WTC11 (cell line): ENCODE data around the gene ITPR1. TPM values are rescaled to one million over a fixed set of nuclear protein-coding genes. Genes with fewer than 3 reads are reported as not detected.

Experiments
- ATAC-seq: fragments of 200-7000 bp; cut with Tn5 transposase; 2 replicates; pipeline ENCODE4 v1.10.0; 2021; ENCODE audit warnings: mild to moderate bottlenecking, moderate library complexity
- CTCF ChIA-PET: fragments of 300-600 bp; sonication (Branson Sonifier 250); formaldehyde crosslinking; loops from one replicate; lab custom pipeline; 2021; ENCODE audit warnings: antibody characterized with exemption; lab: Charles Lee
- POLR2A ChIA-PET: fragments of 350-600 bp; sonication (Branson Sonifier 250); formaldehyde crosslinking; loops from one replicate; lab custom pipeline; 2021; ENCODE audit warnings: antibody characterized with exemption; lab: Charles Lee
- DNase-seq: peaks from one replicate; pipeline ENCODE4 v3.0.0; 2021; ENCODE audit warnings: low spot score
- H3K27ac Mint-ChIP-seq: 2 replicates; pipeline ENCODE4 v1.8.0; 2021; ENCODE audit warnings: mixed read lengths
- H3K27me3 Mint-ChIP-seq: 2 replicates; pipeline ENCODE4 v1.8.0; 2021; ENCODE audit warnings: low read depth, mild to moderate bottlenecking, moderate library complexity, mixed read lengths
- H3K36me3 Mint-ChIP-seq: 2 replicates; pipeline ENCODE4 v1.8.0; 2021; ENCODE audit warnings: mixed read lengths
- H3K4me1 Mint-ChIP-seq: 2 replicates; pipeline ENCODE4 v1.8.0; 2022; ENCODE audit warnings: mixed read lengths
- H3K4me3 Mint-ChIP-seq: 2 replicates; pipeline ENCODE4 v1.8.0; 2021; ENCODE audit warnings: mild to moderate bottlenecking, moderate library complexity, mixed read lengths
- H3K9me3 Mint-ChIP-seq: 2 replicates; pipeline ENCODE4 v1.8.0; 2021; ENCODE audit warnings: mixed read lengths
- CREM ChIP-seq: sonication (generic); formaldehyde crosslinking; IDR thresholded peaks from 2 replicates; pipeline ENCODE4 v1.8.1; 2022; ENCODE audit warnings: mild to moderate bottlenecking, missing genetic modification reagents, moderate library complexity
- GRHL2 ChIP-seq: fragments of 250-450 bp; sonication (Bioruptor Pico); IDR thresholded peaks from 2 replicates; pipeline ENCODE4 v1.8.0; 2022; ENCODE audit warnings: mild to moderate bottlenecking, moderate library complexity; ENCODE audit not compliant: insufficient replicate concordance, severe bottlenecking
- JAZF1 ChIP-seq: fragments of 250-450 bp; sonication (Bioruptor Pico); IDR thresholded peaks from 2 replicates; pipeline ENCODE4 v1.9.0; 2021; ENCODE audit warnings: moderate library complexity, mild to moderate bottlenecking, inconsistent platforms
- NFYB ChIP-seq: sonication (generic); formaldehyde crosslinking; conservative IDR thresholded peaks from 2 replicates; pipeline ENCODE4 v1.8.0; 2022; ENCODE audit warnings: low read depth, missing genetic modification reagents
- PRRX2 ChIP-seq: fragments of 250-450 bp; sonication (Bioruptor Pico); IDR thresholded peaks from 2 replicates; pipeline ENCODE4 v1.8.0; 2021; ENCODE audit warnings: mild to moderate bottlenecking
- SP1 ChIP-seq: sonication (generic); formaldehyde crosslinking; conservative IDR thresholded peaks from 2 replicates; pipeline ENCODE4 v1.8.1; 2022; ENCODE audit warnings: missing genetic modification reagents
- ZBTB21 ChIP-seq: sonication (generic); formaldehyde crosslinking; IDR thresholded peaks from 2 replicates; pipeline ENCODE4 v1.8.1; 2023; ENCODE audit warnings: mild to moderate bottlenecking, missing genetic modification reagents, borderline replicate concordance
- ZNF317 ChIP-seq: sonication (generic); formaldehyde crosslinking; IDR thresholded peaks from 2 replicates; pipeline ENCODE4 v1.8.1; 2023; ENCODE audit warnings: low read depth, mild to moderate bottlenecking, moderate library complexity, missing genetic modification reagents, borderline replicate concordance
- ZNF396 ChIP-seq: fragments of 250-450 bp; sonication (Bioruptor Pico); IDR thresholded peaks from 2 replicates; pipeline ENCODE4 v1.8.0; 2021; ENCODE audit warnings: mild to moderate bottlenecking, moderate library complexity, borderline replicate concordance
- ZNF423 ChIP-seq: fragments of 250-450 bp; sonication (Bioruptor Pico); IDR thresholded peaks from 2 replicates; pipeline ENCODE4 v2.1.2; 2022; ENCODE audit warnings: mild to moderate bottlenecking, moderate library complexity
- total RNA-seq: library from RNA; stranded (reverse); gene quantifications from 3 replicates; pipeline ENCODE4 v1.2.3, GENCODE V29; 2021
- TF ChIP-seq, protein P1 (sequence below): fragments of 200-600 bp; IDR thresholded peaks from 2 replicates; pipeline ENCODE4 v1.8.0; 2022; ENCODE audit warnings: antibody characterized with exemption
- TF ChIP-seq, protein P2 (sequence below): sonication (generic); formaldehyde crosslinking; IDR thresholded peaks from 2 replicates; pipeline ENCODE4 v1.8.1; 2022; ENCODE audit warnings: mild to moderate bottlenecking, missing genetic modification reagents, moderate library complexity, borderline replicate concordance
- TF ChIP-seq, protein P3 (sequence below): sonication (generic); formaldehyde crosslinking; IDR thresholded peaks from 2 replicates; pipeline ENCODE4 v1.8.0; 2023; ENCODE audit warnings: mild to moderate bottlenecking, missing genetic modification reagents
- TF ChIP-seq, protein P4 (sequence below): sonication (generic); formaldehyde crosslinking; IDR thresholded peaks from 2 replicates; pipeline ENCODE4 v1.8.1; 2023; ENCODE audit warnings: mild to moderate bottlenecking, missing genetic modification reagents, borderline replicate concordance
- TF ChIP-seq, protein P5 (sequence below): sonication (generic); formaldehyde crosslinking; IDR thresholded peaks from 2 replicates; pipeline ENCODE4 v1.8.0; 2023; ENCODE audit warnings: missing genetic modification reagents
- TF ChIP-seq, protein P6 (sequence below): fragments of 250-450 bp; sonication (Bioruptor Pico); IDR thresholded peaks from 2 replicates; pipeline ENCODE4 v1.8.0; 2021; ENCODE audit warnings: mild to moderate bottlenecking
- TF ChIP-seq, protein P7 (sequence below): sonication (generic); formaldehyde crosslinking; IDR thresholded peaks from 2 replicates; pipeline ENCODE4 v1.8.1; 2022; ENCODE audit warnings: mild to moderate bottlenecking, moderate library complexity, missing genetic modification reagents

Gene ITPR1
- total RNA-seq, 1 experiment from 2014 or later: 11.8 TPM

DNA sequence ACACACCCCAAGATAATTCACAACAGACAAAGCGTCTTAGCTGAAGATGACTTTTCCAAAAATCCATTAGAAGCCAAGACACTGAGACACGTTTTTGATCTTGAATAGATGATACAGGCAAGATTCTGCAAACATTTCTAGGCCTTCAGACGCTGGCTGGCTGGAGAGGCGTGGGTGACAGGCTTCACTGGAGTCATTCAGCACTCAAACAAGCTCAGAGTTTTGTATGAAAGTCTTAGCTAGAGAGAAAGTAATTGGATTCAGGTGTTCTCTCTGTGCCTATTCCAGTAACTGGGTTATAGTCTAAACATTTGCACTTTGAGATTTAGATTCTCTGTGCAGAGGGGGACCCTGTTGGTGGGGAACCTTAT lies 338.4 kb downstream of the ITPR1 start:
- DNase-seq (no peak), ATAC-seq (no peak)
- TF ChIP-seq, protein P1, sequence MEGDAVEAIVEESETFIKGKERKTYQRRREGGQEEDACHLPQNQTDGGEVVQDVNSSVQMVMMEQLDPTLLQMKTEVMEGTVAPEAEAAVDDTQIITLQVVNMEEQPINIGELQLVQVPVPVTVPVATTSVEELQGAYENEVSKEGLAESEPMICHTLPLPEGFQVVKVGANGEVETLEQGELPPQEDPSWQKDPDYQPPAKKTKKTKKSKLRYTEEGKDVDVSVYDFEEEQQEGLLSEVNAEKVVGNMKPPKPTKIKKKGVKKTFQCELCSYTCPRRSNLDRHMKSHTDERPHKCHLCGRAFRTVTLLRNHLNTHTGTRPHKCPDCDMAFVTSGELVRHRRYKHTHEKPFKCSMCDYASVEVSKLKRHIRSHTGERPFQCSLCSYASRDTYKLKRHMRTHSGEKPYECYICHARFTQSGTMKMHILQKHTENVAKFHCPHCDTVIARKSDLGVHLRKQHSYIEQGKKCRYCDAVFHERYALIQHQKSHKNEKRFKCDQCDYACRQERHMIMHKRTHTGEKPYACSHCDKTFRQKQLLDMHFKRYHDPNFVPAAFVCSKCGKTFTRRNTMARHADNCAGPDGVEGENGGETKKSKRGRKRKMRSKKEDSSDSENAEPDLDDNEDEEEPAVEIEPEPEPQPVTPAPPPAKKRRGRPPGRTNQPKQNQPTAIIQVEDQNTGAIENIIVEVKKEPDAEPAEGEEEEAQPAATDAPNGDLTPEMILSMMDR: no peak
- TF ChIP-seq, protein P2, sequence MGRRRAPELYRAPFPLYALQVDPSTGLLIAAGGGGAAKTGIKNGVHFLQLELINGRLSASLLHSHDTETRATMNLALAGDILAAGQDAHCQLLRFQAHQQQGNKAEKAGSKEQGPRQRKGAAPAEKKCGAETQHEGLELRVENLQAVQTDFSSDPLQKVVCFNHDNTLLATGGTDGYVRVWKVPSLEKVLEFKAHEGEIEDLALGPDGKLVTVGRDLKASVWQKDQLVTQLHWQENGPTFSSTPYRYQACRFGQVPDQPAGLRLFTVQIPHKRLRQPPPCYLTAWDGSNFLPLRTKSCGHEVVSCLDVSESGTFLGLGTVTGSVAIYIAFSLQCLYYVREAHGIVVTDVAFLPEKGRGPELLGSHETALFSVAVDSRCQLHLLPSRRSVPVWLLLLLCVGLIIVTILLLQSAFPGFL (CRISPR knock-in tag): no peak
- no peak for TF ChIP-seq NFYB (CRISPR knock-in tag)
- no peak for TF ChIP-seq JAZF1
- TF ChIP-seq, protein P3, sequence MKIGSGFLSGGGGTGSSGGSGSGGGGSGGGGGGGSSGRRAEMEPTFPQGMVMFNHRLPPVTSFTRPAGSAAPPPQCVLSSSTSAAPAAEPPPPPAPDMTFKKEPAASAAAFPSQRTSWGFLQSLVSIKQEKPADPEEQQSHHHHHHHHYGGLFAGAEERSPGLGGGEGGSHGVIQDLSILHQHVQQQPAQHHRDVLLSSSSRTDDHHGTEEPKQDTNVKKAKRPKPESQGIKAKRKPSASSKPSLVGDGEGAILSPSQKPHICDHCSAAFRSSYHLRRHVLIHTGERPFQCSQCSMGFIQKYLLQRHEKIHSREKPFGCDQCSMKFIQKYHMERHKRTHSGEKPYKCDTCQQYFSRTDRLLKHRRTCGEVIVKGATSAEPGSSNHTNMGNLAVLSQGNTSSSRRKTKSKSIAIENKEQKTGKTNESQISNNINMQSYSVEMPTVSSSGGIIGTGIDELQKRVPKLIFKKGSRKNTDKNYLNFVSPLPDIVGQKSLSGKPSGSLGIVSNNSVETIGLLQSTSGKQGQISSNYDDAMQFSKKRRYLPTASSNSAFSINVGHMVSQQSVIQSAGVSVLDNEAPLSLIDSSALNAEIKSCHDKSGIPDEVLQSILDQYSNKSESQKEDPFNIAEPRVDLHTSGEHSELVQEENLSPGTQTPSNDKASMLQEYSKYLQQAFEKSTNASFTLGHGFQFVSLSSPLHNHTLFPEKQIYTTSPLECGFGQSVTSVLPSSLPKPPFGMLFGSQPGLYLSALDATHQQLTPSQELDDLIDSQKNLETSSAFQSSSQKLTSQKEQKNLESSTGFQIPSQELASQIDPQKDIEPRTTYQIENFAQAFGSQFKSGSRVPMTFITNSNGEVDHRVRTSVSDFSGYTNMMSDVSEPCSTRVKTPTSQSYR (CRISPR knock-in tag): no peak
- TF ChIP-seq, protein P4, sequence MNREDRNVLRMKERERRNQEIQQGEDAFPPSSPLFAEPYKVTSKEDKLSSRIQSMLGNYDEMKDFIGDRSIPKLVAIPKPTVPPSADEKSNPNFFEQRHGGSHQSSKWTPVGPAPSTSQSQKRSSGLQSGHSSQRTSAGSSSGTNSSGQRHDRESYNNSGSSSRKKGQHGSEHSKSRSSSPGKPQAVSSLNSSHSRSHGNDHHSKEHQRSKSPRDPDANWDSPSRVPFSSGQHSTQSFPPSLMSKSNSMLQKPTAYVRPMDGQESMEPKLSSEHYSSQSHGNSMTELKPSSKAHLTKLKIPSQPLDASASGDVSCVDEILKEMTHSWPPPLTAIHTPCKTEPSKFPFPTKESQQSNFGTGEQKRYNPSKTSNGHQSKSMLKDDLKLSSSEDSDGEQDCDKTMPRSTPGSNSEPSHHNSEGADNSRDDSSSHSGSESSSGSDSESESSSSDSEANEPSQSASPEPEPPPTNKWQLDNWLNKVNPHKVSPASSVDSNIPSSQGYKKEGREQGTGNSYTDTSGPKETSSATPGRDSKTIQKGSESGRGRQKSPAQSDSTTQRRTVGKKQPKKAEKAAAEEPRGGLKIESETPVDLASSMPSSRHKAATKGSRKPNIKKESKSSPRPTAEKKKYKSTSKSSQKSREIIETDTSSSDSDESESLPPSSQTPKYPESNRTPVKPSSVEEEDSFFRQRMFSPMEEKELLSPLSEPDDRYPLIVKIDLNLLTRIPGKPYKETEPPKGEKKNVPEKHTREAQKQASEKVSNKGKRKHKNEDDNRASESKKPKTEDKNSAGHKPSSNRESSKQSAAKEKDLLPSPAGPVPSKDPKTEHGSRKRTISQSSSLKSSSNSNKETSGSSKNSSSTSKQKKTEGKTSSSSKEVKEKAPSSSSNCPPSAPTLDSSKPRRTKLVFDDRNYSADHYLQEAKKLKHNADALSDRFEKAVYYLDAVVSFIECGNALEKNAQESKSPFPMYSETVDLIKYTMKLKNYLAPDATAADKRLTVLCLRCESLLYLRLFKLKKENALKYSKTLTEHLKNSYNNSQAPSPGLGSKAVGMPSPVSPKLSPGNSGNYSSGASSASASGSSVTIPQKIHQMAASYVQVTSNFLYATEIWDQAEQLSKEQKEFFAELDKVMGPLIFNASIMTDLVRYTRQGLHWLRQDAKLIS (CRISPR knock-in tag): no peak
- no peak for TF ChIP-seq SP1
- TF ChIP-seq ZNF317 (CRISPR knock-in tag): no peak
- TF ChIP-seq, protein P5, sequence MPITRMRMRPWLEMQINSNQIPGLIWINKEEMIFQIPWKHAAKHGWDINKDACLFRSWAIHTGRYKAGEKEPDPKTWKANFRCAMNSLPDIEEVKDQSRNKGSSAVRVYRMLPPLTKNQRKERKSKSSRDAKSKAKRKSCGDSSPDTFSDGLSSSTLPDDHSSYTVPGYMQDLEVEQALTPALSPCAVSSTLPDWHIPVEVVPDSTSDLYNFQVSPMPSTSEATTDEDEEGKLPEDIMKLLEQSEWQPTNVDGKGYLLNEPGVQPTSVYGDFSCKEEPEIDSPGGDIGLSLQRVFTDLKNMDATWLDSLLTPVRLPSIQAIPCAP (CRISPR knock-in tag): no peak
- no peak for TF ChIP-seq ZNF396 (CRISPR knock-in tag)
- TF ChIP-seq, protein P6, sequence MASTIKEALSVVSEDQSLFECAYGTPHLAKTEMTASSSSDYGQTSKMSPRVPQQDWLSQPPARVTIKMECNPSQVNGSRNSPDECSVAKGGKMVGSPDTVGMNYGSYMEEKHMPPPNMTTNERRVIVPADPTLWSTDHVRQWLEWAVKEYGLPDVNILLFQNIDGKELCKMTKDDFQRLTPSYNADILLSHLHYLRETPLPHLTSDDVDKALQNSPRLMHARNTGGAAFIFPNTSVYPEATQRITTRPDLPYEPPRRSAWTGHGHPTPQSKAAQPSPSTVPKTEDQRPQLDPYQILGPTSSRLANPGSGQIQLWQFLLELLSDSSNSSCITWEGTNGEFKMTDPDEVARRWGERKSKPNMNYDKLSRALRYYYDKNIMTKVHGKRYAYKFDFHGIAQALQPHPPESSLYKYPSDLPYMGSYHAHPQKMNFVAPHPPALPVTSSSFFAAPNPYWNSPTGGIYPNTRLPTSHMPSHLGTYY (CRISPR knock-in tag): no peak
- TF ChIP-seq, protein P7, sequence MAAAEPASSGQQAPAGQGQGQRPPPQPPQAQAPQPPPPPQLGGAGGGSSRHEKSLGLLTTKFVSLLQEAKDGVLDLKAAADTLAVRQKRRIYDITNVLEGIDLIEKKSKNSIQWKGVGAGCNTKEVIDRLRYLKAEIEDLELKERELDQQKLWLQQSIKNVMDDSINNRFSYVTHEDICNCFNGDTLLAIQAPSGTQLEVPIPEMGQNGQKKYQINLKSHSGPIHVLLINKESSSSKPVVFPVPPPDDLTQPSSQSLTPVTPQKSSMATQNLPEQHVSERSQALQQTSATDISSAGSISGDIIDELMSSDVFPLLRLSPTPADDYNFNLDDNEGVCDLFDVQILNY: no peak
- no peak for TF ChIP-seq ZBTB21 (CRISPR knock-in tag)
- TF ChIP-seq ZNF423 (CRISPR knock-in tag): no peak
- no peak for TF ChIP-seq PRRX2 (CRISPR knock-in tag)
- TF ChIP-seq CREM (CRISPR knock-in tag): no peak
- no peak for TF ChIP-seq GRHL2 (CRISPR knock-in tag)
- Mint-ChIP-seq H3K27me3 (no peaks in the 10 kb centered on the region), H3K4me1 (peaks cover 17% of the 10 kb centered on the region), H3K27ac (no peak overlapping the region; the same call in 1 of the 2 replicates), H3K9me3 (no peaks in the 10 kb centered on the region), H3K36me3 (no peaks in the 10 kb centered on the region), H3K4me3 (no peak overlapping the region)
- ChIA-PET POLR2A (no interaction called here), CTCF (interaction anchor here (1.2 kb wide), 1 partner anchor 120 kb away, joined by 4 read pairs; no protein-coding TSS in a partner anchor)
